OCI-LY3 (cell line): ENCODE measurements around the gene CYP1A2.
A peak's percentile ranks its signal among the peaks of the same experiment; 100 is the strongest.

Source experiments
- H2AFZ ChIP-seq: fragments of 200-600, 300-600 bp; shearing (Covaris generic); 2 replicates; pipeline ENCODE4 v1.6.0; 2014; ENCODE audit warnings: antibody characterized with exemption, low read depth, low read length
- H3K27ac ChIP-seq: fragments of 200-600, 300-600 bp; sonication (generic); 2 replicates; pipeline ENCODE4 v1.5.1; 2014; ENCODE audit warnings: mild to moderate bottlenecking, low read length, moderate library complexity, mixed read lengths
- H3K27me3 ChIP-seq: fragments of 200-600, 300-600 bp; sonication (generic); 2 replicates; pipeline ENCODE4 v1.6.1; 2014; ENCODE audit warnings: low read depth, low read length, mixed read lengths
- H3K36me3 ChIP-seq: fragments of 200-600, 300-600 bp; sonication (generic); replicated peaks from 2 replicates; pipeline ENCODE3; 2014; ENCODE audit warnings: low read depth, low read length, mixed read lengths
- H3K4me1 ChIP-seq: fragments of 300-600, 200-600 bp; sonication (generic); 2 replicates; pipeline ENCODE4 v1.6.1; 2014; ENCODE audit warnings: low read length, mixed read lengths
- H3K4me2 ChIP-seq: fragments of 200-600, 300-600 bp; sonication (generic); 2 replicates; pipeline ENCODE4 v1.6.1; 2014; ENCODE audit warnings: low read length, mixed read lengths
- H3K4me3 ChIP-seq: fragments of 300-600, 200-600 bp; sonication (generic); 2 replicates; pipeline ENCODE4 v1.5.1; 2014; ENCODE audit warnings: antibody characterized with exemption, mild to moderate bottlenecking, low read length, moderate library complexity
- H3K79me2 ChIP-seq: fragments of 300-600, 200-600 bp; shearing (Covaris generic); 2 replicates; pipeline ENCODE4 v1.6.1; 2014; ENCODE audit warnings: mild to moderate bottlenecking, low read length, mixed read lengths
- H3K9ac ChIP-seq: fragments of 300-600, 200-600 bp; shearing (Covaris generic); 2 replicates; pipeline ENCODE4 v1.6.0; 2014; ENCODE audit warnings: mild to moderate bottlenecking, low read length, moderate library complexity
- H3K9me3 ChIP-seq: fragments of 200-600, 300-600 bp; shearing (Covaris generic); 2 replicates; pipeline ENCODE4 v1.6.1; 2014; ENCODE audit warnings: low read length, mixed read lengths; ENCODE audit not compliant: insufficient read depth
- H4K20me1 ChIP-seq: fragments of 200-600, 300-600 bp; sonication (generic); 2 replicates; pipeline ENCODE4 v1.6.1; 2016; ENCODE audit warnings: low read length, mixed read lengths; ENCODE audit not compliant: insufficient read depth
- CTCF ChIP-seq: fragments of 200-600, 300-600 bp; sonication (generic); IDR thresholded peaks from 2 replicates; pipeline ENCODE4 v1.5.1; 2014; ENCODE audit warnings: antibody characterized with exemption, low read length, low read depth
- EZH2phosphoT487 ChIP-seq: fragments of 200-600 bp; shearing (Covaris generic); IDR thresholded peaks from 2 replicates; pipeline ENCODE4 v1.6.1; 2018; ENCODE audit warnings: antibody characterized with exemption, mixed run types, low read depth

The CYP1A2 gene

DNA sequence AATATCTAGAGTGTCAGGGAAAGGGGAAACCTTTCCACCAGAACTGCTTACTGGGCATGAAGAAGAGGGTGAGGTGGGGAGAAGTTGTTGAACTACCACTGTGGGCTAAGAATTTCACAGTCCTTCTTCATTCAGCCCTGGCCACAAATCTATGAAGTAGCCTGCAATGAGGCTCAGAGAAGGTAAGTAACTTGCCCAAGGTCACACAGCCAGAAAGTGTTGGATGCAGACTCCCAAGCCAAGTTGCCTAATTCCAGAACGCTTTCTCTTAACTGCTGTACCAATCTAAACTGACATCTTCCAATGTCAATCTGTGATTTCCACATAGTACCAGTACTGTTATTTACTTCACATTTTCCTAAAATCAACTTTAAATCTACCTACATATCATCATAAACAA, 25.5 kb upstream of the CYP1A2 start:
- H3K4me2 ChIP-seq, result no peak overlapping the region
- no peak overlapping the region for H3K27ac ChIP-seq
- no peaks in the 10 kb centered on the region for H3K79me2 ChIP-seq
- TF ChIP-seq EZH2phosphoT487 (no peak), CTCF (no peak)
- H2AFZ ChIP-seq, result no peak overlapping the region
- H3K4me1 ChIP-seq, result no peaks in the 10 kb centered on the region
- no peaks in the 10 kb centered on the region for H3K9me3 ChIP-seq
- H4K20me1 ChIP-seq, result no peaks in the 10 kb centered on the region
- no peak overlapping the region for H3K4me3 ChIP-seq
- no peaks in the 10 kb centered on the region for H3K36me3 ChIP-seq
- H3K27me3 ChIP-seq, result peaks cover 25% of the 10 kb centered on the region
- no peak overlapping the region for H3K9ac ChIP-seq

DNA sequence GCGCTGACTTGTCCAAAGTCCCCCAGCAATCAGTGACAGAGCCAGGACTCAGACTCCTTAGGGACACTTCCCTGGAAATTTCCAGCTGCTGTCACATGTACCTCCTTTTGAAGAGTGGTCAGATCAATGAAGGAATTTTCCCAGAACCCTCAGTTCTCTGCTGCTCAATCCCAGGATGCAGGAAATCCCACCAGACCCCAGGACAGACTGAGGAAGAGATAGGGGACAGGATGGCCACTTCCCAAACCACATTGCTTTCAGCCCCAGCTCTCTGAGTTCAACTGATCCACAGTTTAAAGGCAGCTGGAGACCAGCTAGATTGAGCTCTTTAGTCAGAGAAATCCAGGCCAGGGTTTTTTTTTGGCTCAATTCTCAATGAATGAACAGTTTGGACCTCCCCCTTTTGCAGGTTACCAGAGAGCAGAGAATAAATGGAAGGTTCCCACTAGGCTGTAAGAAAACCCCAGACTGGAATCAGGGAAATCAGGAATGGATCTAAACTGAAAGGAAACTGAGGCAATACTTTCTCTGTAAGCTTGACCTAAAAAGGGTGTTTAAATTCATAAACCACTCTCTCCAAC, 24.8 kb upstream of the CYP1A2 start:
- no peak overlapping the region for H3K27ac ChIP-seq
- TF ChIP-seq EZH2phosphoT487 (no peak), CTCF (no peak)
- no peaks in the 10 kb centered on the region for H3K9me3 ChIP-seq
- no peak overlapping the region for H3K9ac ChIP-seq
- no peaks in the 10 kb centered on the region for H3K4me1 ChIP-seq
- no peak overlapping the region for H2AFZ ChIP-seq
- H4K20me1 ChIP-seq, result no peaks in the 10 kb centered on the region
- H3K4me2 ChIP-seq, result no peak overlapping the region
- no peaks in the 10 kb centered on the region for H3K36me3 ChIP-seq
- peaks cover 25% of the 10 kb centered on the region for H3K27me3 ChIP-seq
- H3K79me2 ChIP-seq, result no peaks in the 10 kb centered on the region
- H3K4me3 ChIP-seq, result no peak overlapping the region

DNA sequence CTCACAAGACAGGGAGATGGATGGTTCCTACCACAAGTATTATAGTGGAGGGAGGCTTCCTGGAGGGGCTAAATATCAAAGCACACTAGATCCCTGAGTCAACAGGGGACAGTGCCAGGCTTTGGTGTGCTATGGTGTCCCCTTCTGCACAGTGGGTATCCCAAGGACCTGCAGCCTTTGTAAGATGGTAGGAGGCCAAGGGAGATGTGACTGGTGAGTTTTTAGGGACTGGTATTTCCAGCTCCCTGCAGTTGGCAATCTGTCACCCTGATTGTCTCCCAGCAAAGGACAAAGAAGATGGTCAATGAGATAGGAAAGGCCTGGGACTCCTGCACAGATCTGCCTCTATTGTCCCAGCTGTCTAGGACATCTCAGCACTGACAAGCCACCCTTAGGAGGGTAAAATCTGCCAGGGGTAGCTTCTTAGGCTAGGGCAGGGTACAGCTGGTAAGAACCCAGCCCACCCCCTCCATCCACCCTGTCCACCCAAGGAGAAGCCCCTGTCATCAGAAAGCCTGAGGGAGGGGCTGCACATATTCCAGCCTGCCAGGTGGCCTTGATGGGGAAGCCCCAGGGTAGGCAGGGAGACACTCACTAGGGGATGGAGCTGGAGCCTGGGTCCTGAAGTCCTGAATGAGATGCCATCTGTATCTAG, 23.9 kb upstream of the CYP1A2 start:
- TF ChIP-seq EZH2phosphoT487 (no peak), CTCF (no peak)
- Histone ChIP-seq H3K27me3 (peaks cover 25% of the 10 kb centered on the region), H3K4me3 (no peak overlapping the region), H2AFZ (no peak overlapping the region), H3K27ac (no peak overlapping the region), H4K20me1 (no peaks in the 10 kb centered on the region), H3K79me2 (no peaks in the 10 kb centered on the region), H3K9ac (no peak overlapping the region), H3K4me2 (no peak overlapping the region), H3K36me3 (no peaks in the 10 kb centered on the region), H3K4me1 (no peaks in the 10 kb centered on the region), H3K9me3 (no peaks in the 10 kb centered on the region)

GRCh38 chr15:74725225-74725774, 23.3 kb upstream of the CYP1A2 start, which contains the start of gene CYP1A1:
Gene CYP1A1 (minus strand): TSS chr15:74725528. CDS start chr15:74723097, 2,431 bp downstream.
- no peak within 1 kb of the TSS for H3K9ac ChIP-seq
- peak within 1 kb of the TSS; percentile 41 for H3K4me2 ChIP-seq
- no peak within 1 kb of the TSS for H3K27ac ChIP-seq
- peak within 1 kb of the TSS; percentile 35; the same call in 1 of the 2 replicates for H3K4me3 ChIP-seq
- H3K9me3 ChIP-seq, result no peaks in the 10 kb centered on the region
- TF ChIP-seq CTCF, result no peak
- no peak for TF ChIP-seq EZH2phosphoT487
- peaks cover 25% of the 10 kb centered on the region for H3K27me3 ChIP-seq
- H2AFZ ChIP-seq, result no peak within 1 kb of the TSS
- no peaks in the 10 kb centered on the region for H3K4me1 ChIP-seq
- H3K79me2 ChIP-seq, result no peaks in the 10 kb centered on the region
- no peaks in the 10 kb centered on the region for H4K20me1 ChIP-seq
- no peaks in the 10 kb centered on the region for H3K36me3 ChIP-seq
